Mammary epithelial cell (primary cell): Measurements from ENCODE around the gene PICALM.

ENCODE experiments used
- EZH2 ChIP-seq: IDR thresholded peaks from 2 replicates; pipeline ENCODE4 v1.6.1; 2012; ENCODE audit warnings: low read length, inconsistent platforms, borderline replicate concordance
- TF ChIP-seq, protein P1 (sequence below), 2 donors: IDR thresholded peaks in 1 of 2; conservative IDR thresholded peaks in 1 of 2; 2 replicates each; pipeline ENCODE4 v1.5.1; 2011 to 2012; ENCODE audit warnings: inconsistent platforms in 2 of 2, low read length in 2 of 2, mild to moderate bottlenecking in 2 of 2, control low read depth in 1 of 2, low read depth in 1 of 2; ENCODE audit not compliant: insufficient read depth in 1 of 2; ENCODE audit errors: extremely low read depth in 1 of 2

GRCh38 chr11:86013713-86014112, 55.2 kb downstream of the PICALM start:
- TF ChIP-seq, protein P1, sequence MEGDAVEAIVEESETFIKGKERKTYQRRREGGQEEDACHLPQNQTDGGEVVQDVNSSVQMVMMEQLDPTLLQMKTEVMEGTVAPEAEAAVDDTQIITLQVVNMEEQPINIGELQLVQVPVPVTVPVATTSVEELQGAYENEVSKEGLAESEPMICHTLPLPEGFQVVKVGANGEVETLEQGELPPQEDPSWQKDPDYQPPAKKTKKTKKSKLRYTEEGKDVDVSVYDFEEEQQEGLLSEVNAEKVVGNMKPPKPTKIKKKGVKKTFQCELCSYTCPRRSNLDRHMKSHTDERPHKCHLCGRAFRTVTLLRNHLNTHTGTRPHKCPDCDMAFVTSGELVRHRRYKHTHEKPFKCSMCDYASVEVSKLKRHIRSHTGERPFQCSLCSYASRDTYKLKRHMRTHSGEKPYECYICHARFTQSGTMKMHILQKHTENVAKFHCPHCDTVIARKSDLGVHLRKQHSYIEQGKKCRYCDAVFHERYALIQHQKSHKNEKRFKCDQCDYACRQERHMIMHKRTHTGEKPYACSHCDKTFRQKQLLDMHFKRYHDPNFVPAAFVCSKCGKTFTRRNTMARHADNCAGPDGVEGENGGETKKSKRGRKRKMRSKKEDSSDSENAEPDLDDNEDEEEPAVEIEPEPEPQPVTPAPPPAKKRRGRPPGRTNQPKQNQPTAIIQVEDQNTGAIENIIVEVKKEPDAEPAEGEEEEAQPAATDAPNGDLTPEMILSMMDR (conservative IDR thresholded peaks at IDR 0.05 in 1 of 2, IDR thresholded peaks at IDR 0.05 in 1 of 2; ENCODE audit: extremely low read depth in 1 of 2, insufficient read depth in 1 of 2, low read depth in 1 of 2, low read length in 2 of 2): no peak
- no peak for TF ChIP-seq EZH2
